Memory B cell (primary cell): Measurements from ENCODE around the gene SMTNL2.
"Not testable (repeated sequence)": the region's sequence is repeated elsewhere in the genome, so short reads cannot be mapped to it uniquely, and the experiment has no call there.

Experiments used
- ATAC-seq: fragments of 150-1000 bp; cut with Tn5 transposase; 2 replicates; pipeline ENCODE4 v1.10.0; 2021; ENCODE audit warnings: low read depth, mild to moderate bottlenecking, moderate library complexity
- DNase-seq, 2 donors: peaks; one replicate each; pipeline ENCODE4 v3.0.0; 2022; ENCODE audit warnings: low spot score in 2 of 2
- H3K27ac Mint-ChIP-seq: one replicate; pipeline ENCODE4 v1.8.0; 2022; ENCODE audit warnings: mild to moderate bottlenecking, moderate library complexity, mixed read lengths
- H3K27me3 Mint-ChIP-seq: one replicate; pipeline ENCODE4 v1.8.0; 2022; ENCODE audit warnings: mixed read lengths
- H3K36me3 Mint-ChIP-seq: one replicate; pipeline ENCODE4 v1.8.0; 2022; ENCODE audit warnings: mild to moderate bottlenecking, mixed read lengths
- H3K4me1 Mint-ChIP-seq: one replicate; pipeline ENCODE4 v1.8.0; 2022; ENCODE audit warnings: mixed read lengths
- H3K4me3 Mint-ChIP-seq: one replicate; pipeline ENCODE4 v1.8.0; 2022; ENCODE audit warnings: mild to moderate bottlenecking, moderate library complexity, mixed read lengths
- H3K9me3 Mint-ChIP-seq: one replicate; pipeline ENCODE4 v1.8.0; 2022; ENCODE audit warnings: mixed read lengths

The SMTNL2 gene

DNA sequence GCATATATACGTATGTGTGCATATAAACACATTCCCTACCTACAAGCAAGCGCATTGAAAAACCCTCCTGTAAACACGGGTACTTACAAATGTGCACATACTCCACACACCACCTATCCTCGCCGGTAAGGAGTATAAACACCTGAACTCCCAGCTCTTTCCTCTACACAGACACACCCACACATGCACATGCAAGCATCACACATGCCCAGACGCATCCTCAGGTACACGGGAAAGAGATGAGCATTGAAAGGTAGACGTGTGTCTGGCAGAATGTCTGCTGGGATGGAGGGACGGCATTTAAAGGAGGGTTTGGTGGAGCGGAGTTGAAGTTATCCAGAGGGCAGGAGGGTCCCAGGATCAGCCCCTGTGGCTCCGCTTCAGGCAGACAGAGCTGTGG is 4.7 kb upstream of the SMTNL2 start:
- DNase-seq (no peak), ATAC-seq (no peak)
- Mint-ChIP-seq H3K36me3 (no peaks in the 10 kb centered on the region), H3K9me3 (no peaks in the 10 kb centered on the region), H3K27me3 (peaks cover 27% of the 10 kb centered on the region), H3K4me1 (peaks cover 5% of the 10 kb centered on the region), H3K27ac (no peak overlapping the region), H3K4me3 (no peak overlapping the region)

DNA sequence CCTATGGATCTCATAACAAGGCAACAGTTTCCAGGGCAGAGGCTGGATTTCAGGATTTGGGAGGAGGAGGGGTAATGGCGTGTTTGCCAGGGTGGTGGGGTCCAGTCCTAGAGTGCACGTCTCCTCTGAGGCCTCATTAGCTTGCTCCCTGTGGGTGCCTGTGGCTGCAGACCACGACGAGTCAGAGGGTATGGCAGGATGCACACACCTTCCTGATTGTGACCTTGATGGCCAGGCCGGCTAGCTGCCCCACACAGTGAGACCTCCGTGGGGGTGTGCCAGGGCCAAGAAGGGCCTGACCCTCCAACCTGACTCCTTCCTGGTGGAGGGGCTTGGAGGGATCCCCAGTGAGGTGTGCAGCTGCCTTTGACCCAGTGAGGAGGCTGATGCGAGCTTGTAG is 4.0 kb upstream of the SMTNL2 start:
- no peak overlapping the region for H3K27ac Mint-ChIP-seq
- peaks cover 5% of the 10 kb centered on the region for H3K4me1 Mint-ChIP-seq
- DNase-seq (no peak), ATAC-seq (no peak)
- no peaks in the 10 kb centered on the region for H3K9me3 Mint-ChIP-seq
- H3K27me3 Mint-ChIP-seq = peaks cover 29% of the 10 kb centered on the region
- no peaks in the 10 kb centered on the region for H3K36me3 Mint-ChIP-seq
- H3K4me3 Mint-ChIP-seq = no peak overlapping the region

DNA sequence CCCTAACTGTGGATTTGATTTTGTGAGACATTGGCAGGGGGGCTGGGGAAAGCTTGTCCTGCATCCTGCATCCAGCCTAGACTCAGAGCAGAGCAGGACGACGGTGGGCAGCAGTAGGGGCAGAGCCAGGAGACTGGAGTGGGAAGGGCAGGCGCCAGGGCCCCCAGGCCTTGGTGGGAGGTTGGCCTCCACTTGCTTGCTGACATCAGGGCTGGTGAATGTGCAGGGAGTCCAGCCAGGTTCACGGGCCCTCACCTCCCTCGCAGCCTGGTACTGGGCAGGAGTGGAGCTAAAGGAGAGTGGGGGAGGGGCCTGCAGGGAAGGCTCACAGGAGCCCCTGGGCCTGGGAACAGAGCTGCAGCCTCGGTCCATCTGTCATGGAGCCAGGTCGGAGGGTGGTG is 2.2 kb upstream of the SMTNL2 start:
- Mint-ChIP-seq H3K4me3 (no peak overlapping the region), H3K27me3 (peaks cover 36% of the 10 kb centered on the region), H3K4me1 (peaks cover 5% of the 10 kb centered on the region), H3K9me3 (no peaks in the 10 kb centered on the region), H3K36me3 (no peaks in the 10 kb centered on the region), H3K27ac (no peak overlapping the region)
- DNase-seq (no peak), ATAC-seq (no peak)

DNA sequence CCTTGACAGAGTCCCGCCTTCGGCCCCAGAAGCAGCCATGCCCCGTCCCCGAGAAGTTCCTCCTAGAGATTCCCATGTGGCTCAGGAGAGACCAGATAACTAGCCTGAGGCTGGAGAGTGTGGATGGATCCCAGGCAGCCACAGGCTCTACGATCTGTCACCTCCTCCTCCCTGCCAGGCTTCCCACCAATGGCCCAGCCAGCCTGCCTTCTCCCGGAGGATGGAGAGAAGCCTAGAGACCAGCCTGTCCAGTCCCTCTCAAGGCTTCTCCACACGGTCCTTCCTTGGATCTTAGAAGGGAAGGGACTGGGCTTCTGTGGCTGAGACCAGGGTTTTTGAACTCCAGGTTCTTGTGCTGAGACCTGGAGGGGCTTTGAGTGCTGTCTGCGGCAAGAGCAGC is 1.6 kb upstream of the SMTNL2 start:
- Mint-ChIP-seq H3K9me3 (no peaks in the 10 kb centered on the region), H3K4me1 (peaks cover 5% of the 10 kb centered on the region), H3K27me3 (peaks cover 36% of the 10 kb centered on the region), H3K27ac (no peak overlapping the region), H3K36me3 (no peaks in the 10 kb centered on the region), H3K4me3 (no peak overlapping the region)
- no peak for ATAC-seq
- DNase-seq = no peak

DNA sequence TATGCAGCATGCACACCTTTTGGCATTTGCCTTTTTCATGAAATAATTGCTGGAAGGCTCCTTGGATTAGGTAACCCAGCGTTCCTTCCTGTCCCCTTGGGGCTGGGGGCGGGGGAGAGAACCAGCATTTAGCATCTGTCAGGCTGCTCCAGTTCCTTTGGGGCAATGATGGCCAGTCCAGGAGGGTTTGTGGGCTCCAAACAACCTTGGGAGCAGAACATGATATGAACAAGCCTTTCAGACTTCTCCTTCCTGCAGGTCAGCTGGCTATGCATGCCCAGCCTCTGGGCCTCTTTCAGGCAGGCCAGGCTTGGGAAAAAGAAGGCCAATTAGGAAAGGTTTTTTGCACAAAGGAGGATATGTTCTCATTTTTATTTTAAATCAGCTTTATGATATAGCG is 1.1 kb upstream of the SMTNL2 start:
- no peak overlapping the region for H3K4me3 Mint-ChIP-seq
- no peak overlapping the region for H3K27ac Mint-ChIP-seq
- peaks cover 5% of the 10 kb centered on the region for H3K4me1 Mint-ChIP-seq
- H3K9me3 Mint-ChIP-seq = no peaks in the 10 kb centered on the region
- H3K27me3 Mint-ChIP-seq = peaks cover 34% of the 10 kb centered on the region
- ATAC-seq (no peak), DNase-seq (no peak)
- H3K36me3 Mint-ChIP-seq = no peaks in the 10 kb centered on the region

DNA sequence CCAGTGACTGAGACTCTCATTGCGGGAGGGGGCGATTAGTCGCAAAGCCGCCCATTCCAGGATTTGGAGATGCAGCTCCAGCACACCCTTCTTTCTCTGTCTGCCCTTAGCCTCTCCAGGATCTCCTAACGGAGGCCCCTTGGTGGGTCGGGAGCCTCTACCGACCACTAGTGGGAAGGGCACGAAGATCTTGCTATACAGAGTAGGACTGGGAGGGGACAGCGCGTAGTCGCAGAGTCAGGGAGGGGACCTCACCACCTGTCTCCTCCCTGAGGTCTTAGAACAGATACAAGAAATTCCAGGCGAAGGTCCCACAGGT is 588 bp upstream of the SMTNL2 start:
- peaks cover 34% of the 10 kb centered on the region for H3K27me3 Mint-ChIP-seq
- no peak for DNase-seq
- H3K4me1 Mint-ChIP-seq = peaks cover 5% of the 10 kb centered on the region
- H3K36me3 Mint-ChIP-seq = no peaks in the 10 kb centered on the region
- no peak overlapping the region for H3K27ac Mint-ChIP-seq
- H3K9me3 Mint-ChIP-seq = no peaks in the 10 kb centered on the region
- H3K4me3 Mint-ChIP-seq = peak overlapping the region; percentile 81
- peak; percentile 69 for ATAC-seq

DNA sequence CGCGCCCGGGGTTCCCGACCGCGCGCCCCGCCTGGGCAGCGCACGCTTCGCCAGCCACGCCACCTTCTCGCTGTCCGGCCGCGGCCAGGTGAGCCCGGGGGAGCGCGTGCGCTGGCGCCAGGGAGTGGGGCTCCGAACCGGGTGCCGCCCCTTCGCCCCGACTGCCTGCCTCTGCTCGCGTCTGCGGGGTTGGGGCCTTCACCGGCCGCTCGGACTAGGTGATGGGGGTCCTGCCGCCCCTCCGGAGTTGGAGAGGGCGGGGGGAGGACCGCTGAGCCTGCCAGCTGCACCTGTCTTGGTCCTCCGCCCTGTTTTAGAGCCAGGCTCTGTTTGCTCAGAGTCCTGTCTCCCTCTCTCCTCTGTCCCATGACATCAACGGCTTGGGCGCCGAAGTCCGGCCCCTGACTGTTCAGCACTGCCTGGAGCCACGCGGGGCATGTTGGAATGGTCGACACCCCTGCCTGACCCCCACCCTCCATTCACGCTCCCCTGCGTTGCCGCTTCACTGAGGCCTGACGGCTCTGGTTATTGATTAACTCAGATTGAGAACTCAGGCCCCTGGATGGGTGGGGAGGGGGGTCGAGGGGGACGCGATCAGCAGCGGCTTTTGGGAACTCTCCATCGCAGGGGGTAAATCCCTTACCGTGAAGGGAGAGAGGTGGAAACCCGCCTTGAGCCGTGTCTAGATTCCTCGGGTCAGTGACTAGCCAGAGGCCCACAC is 748 bp downstream of the SMTNL2 start:
- Mint-ChIP-seq H3K27me3 (peaks cover 33% of the 10 kb centered on the region), H3K36me3 (no peaks in the 10 kb centered on the region), H3K4me3 (peak overlapping the region; percentile 30), H3K4me1 (peaks cover 5% of the 10 kb centered on the region), H3K9me3 (no peaks in the 10 kb centered on the region), H3K27ac (no peak overlapping the region)
- ATAC-seq (no peak), DNase-seq (no peak)

DNA sequence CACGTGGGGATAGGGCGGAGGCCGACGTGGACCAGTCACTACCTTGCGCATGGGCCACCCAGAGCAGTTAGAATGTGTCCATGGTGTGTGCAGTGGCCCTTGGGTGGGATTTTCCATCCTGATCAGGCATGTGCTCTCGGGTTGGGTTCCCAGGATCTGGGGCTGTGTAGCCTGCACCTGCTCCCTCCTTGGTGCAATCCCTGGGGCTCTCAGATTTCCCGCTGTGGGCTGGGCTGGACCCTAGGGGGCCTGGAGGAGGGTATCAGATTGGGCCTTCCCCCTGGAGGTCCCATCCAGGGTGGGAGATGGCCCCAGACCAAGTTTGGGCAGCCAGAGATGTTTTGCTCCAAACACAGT is 1.3 kb downstream of the SMTNL2 start:
- H3K4me1 Mint-ChIP-seq = peaks cover 5% of the 10 kb centered on the region
- no peaks in the 10 kb centered on the region for H3K36me3 Mint-ChIP-seq
- H3K9me3 Mint-ChIP-seq = no peaks in the 10 kb centered on the region
- DNase-seq (no peak), ATAC-seq (no peak)
- H3K27ac Mint-ChIP-seq = no peak overlapping the region
- peaks cover 38% of the 10 kb centered on the region for H3K27me3 Mint-ChIP-seq
- no peak overlapping the region for H3K4me3 Mint-ChIP-seq

DNA sequence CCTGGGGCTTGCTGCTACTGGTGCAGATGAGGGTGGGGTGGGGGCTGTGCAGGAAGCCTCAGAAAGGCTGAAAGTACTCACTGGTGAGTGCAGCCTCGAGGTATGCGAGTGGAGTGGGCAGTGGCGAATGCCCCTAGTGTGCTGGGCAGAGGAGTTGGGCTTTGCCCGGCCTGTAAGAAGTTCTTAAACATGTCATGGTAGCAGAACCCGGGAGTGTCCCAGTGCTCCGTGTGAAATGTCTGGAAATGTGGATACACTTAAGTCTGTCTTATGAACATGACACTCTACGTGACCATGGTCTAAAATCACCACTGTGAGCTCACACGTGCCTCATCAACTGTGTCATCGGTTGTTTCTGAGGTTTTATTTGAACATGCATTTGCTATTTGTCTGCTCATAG is 1.7 kb downstream of the SMTNL2 start:
- Mint-ChIP-seq H3K36me3 (no peaks in the 10 kb centered on the region), H3K27me3 (peaks cover 37% of the 10 kb centered on the region), H3K4me1 (peaks cover 5% of the 10 kb centered on the region), H3K4me3 (no peak overlapping the region), H3K27ac (no peak overlapping the region), H3K9me3 (no peaks in the 10 kb centered on the region)
- no peak for DNase-seq
- ATAC-seq = no peak

DNA sequence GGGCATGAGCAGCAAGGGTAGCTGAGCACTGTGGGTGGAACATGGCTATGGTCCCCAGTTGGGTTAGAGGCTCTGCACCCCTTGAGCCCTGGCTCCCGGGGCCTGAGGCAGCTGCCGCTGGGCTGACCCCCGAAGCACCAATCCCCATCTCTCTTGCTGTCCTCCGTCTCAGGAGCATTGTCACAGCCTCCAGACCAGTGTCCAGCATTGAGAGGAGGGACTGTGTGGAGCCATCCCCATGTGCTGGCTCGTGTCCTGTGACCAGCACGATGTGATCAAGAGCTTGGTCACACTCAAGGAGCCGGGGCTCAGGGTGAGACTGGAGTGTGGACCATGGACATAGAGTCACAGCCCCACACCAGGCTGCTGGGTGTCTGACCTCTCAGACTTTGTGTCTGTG is 2.9 kb downstream of the SMTNL2 start:
- no peak for DNase-seq
- Mint-ChIP-seq H3K36me3 (no peaks in the 10 kb centered on the region), H3K4me3 (no peak overlapping the region), H3K4me1 (peaks cover 5% of the 10 kb centered on the region), H3K9me3 (no peaks in the 10 kb centered on the region), H3K27ac (no peak overlapping the region), H3K27me3 (peaks cover 32% of the 10 kb centered on the region)
- ATAC-seq = no peak

DNA sequence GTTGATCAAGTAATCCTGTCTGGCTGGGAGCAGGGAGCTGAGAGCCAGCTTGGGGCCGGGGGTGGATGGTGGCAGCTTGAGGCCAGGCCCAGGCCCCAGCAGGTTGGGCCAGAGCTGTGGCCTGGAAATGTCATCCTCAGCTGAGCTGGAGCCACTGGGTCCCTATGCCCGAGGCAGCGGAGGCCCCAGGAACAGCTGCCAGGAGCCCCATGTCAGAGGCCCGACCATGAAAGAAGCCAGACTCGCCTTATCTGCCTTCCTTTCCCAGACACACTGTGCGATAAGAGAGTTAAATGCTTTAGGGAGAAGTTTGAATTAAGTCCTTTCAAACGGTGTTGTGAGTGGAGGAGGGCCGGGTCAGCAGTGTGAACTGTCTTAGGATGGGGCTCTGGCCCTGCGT is 3.5 kb downstream of the SMTNL2 start:
- no peak overlapping the region for H3K27ac Mint-ChIP-seq
- DNase-seq (no peak), ATAC-seq (no peak)
- no peak overlapping the region for H3K4me3 Mint-ChIP-seq
- peaks cover 31% of the 10 kb centered on the region for H3K27me3 Mint-ChIP-seq
- no peaks in the 10 kb centered on the region for H3K36me3 Mint-ChIP-seq
- H3K9me3 Mint-ChIP-seq = no peaks in the 10 kb centered on the region
- peaks cover 5% of the 10 kb centered on the region for H3K4me1 Mint-ChIP-seq

DNA sequence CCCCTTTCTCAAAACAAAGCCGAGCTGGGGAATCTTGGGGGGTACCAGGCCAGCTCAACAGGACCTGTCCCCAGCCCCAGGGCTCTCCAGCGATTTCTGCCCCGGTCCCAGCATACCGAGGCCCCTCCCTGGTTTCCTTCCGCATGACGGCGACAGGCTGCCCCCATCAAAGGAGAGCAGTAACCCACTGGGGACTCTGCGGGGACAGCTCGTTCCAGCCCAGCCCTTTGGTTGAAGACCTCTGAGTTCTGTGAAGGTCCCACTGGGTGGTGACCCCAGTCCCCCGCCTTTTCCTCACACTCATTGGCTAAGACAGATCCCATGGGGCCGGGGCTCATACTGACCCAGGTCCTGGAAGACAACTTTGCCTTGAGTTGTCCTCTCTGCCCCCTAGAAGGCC is 4.1 kb downstream of the SMTNL2 start:
- no peak for DNase-seq
- Mint-ChIP-seq H3K27ac (no peak overlapping the region), H3K27me3 (peaks cover 30% of the 10 kb centered on the region)

DNA sequence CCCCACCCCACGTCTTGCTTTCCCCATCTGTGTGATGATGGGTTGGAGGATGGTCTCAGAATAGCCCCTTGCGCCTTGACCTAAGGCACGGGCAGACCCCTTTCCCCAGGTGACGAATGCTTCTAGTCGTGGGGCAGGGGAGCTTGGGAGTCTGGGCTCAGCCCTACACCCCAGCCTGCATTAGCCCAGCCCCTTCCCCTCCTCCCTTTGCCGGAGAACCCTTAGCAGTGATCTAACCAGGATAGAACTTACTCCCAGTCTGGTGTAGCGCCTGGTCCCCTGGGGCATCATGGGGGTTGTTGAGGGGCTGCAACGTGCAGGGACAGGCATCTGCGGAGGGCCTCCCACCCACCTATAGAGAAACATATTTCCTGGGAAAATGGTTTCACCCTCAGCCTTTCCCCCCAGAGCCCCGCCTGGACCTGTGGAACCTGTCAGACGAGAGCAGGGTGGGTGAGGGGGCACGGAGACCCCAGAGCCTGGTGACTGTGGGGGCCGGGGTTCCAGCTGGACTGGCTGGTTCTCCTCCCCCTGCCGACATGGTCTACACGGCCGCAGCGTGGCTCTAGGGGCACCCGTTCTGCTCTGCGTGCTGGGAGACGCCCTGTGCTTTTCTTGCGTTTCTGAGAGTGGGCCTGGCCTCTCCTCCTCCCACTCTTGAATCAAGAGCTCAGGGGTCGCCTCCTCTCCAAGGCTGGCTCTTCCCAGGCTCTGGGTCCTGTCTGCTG is 4.7 kb downstream of the SMTNL2 start:
- DNase-seq = no peak
- Mint-ChIP-seq H3K36me3 (no peaks in the 10 kb centered on the region), H3K4me1 (no peaks in the 10 kb centered on the region), H3K27ac (no peak overlapping the region), H3K9me3 (no peaks in the 10 kb centered on the region), H3K27me3 (peaks cover 31% of the 10 kb centered on the region), H3K4me3 (no peak overlapping the region)
- ATAC-seq = no peak

More for the DNA sequence above, 4.1 kb downstream of the SMTNL2 start:
- H3K9me3 Mint-ChIP-seq = no peaks in the 10 kb centered on the region
- H3K4me3 Mint-ChIP-seq = no peak overlapping the region
- H3K4me1 Mint-ChIP-seq = peaks cover 5% of the 10 kb centered on the region
- H3K36me3 Mint-ChIP-seq = no peaks in the 10 kb centered on the region
- no peak for ATAC-seq

DNA sequence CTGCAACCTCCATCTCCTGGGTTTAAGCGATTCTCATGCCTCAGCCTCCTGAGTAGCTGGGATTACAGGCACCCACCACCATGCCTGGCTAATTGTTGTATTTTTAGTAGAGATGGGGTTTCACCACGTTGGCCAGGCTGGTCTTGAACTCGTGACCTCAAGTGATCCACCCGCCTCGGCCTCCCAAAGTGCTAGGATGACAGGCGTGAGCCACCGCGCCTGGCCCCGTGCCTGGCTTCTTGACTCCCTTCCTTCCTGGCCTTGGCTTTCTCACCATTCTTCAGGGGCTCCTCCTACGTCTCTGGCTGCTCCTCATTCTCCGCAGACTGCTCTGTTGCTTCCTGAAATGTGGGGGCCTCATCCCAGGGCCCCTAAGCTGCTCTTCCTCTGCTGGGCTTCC is 5.7 kb downstream of the SMTNL2 start:
- not testable (repeated sequence) for H3K27ac Mint-ChIP-seq, H3K9me3 Mint-ChIP-seq, DNase-seq, H3K4me1 Mint-ChIP-seq, H3K4me3 Mint-ChIP-seq, ATAC-seq, H3K36me3 Mint-ChIP-seq
- H3K27me3 Mint-ChIP-seq = peaks cover 32% of the 10 kb centered on the region

DNA sequence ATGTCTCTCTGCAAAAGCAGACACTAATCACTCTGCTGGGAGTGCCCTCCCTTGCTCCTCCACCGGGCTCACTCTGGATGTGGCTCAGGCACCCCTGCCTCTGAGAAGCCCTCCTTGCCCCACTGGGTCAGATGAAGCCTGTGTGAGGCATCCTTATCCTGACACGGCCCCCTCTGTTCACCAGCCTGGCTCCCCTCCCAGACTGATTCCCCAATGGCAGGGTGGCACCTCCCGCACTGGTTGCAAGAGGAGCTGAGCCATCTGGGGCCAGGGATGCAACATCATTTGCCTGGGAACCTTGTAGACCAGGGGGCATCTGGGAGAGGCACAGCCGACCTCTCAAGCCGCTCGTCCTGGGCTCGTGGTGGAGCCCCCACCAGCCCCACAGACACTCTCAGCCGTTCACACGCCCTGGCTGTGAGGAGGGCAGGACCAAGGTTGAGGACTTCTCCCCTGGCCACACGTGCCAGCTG is 6.7 kb downstream of the SMTNL2 start:
- Mint-ChIP-seq H3K27ac (no peak overlapping the region), H3K9me3 (no peaks in the 10 kb centered on the region), H3K27me3 (peaks cover 28% of the 10 kb centered on the region), H3K36me3 (no peaks in the 10 kb centered on the region), H3K4me1 (peaks cover 3% of the 10 kb centered on the region), H3K4me3 (no peak overlapping the region)
- DNase-seq (no peak), ATAC-seq (no peak)
